DND-41 (cell line): ENCODE results near the gene GRHL3.

ENCODE experiments used
- ATAC-seq: fragments of 200-7000 bp; cut with Tn5 transposase; 3 replicates; pipeline ENCODE4 v1.9.1; 2021; ENCODE audit warnings: low read depth; ENCODE audit not compliant: insufficient read depth
- DNase-seq: peaks from one replicate; pipeline ENCODE4 v3.0.0-alpha.2; 2020
- H2AFZ ChIP-seq: 2 replicates; pipeline ENCODE4 v1.6.0; 2012; ENCODE audit warnings: low read depth, low read length
- H3K27ac ChIP-seq: 2 replicates; pipeline ENCODE4 v1.5.1; 2012; ENCODE audit warnings: low read length, inconsistent platforms
- H3K27me3 ChIP-seq: fragments of 200-600 bp; sonication (generic); 2 replicates; pipeline ENCODE4 v1.6.0; 2012; ENCODE audit warnings: low read length, mild to moderate bottlenecking, inconsistent platforms; ENCODE audit not compliant: insufficient read depth, poor library complexity
- H3K36me3 ChIP-seq: 2 replicates; pipeline ENCODE4 v1.5.1; 2012; ENCODE audit warnings: low read length, inconsistent platforms; ENCODE audit not compliant: insufficient read depth
- H3K4me1 ChIP-seq: 2 replicates; pipeline ENCODE4 v1.5.1; 2012; ENCODE audit warnings: mild to moderate bottlenecking, low read length; ENCODE audit not compliant: insufficient read depth
- H3K4me2 ChIP-seq: 2 replicates; pipeline ENCODE4 v1.6.0; 2012; ENCODE audit warnings: mild to moderate bottlenecking, moderate library complexity, low read length, inconsistent platforms; ENCODE audit not compliant: insufficient read depth
- H3K4me3 ChIP-seq, 2 experiments: fragments of 200-600 bp in 1 of 2; shearing (Covaris generic) in 1 of 2; 2 replicates each; pipeline ENCODE4 v1.5.1; 2012 to 2016; ENCODE audit warnings: inconsistent platforms in 2 of 2, low read length in 2 of 2, mild to moderate bottlenecking in 2 of 2, low read depth in 1 of 2, moderate library complexity in 1 of 2
- H3K79me2 ChIP-seq: 2 replicates; pipeline ENCODE4 v1.6.0; 2012; ENCODE audit warnings: low read length, inconsistent platforms; ENCODE audit not compliant: insufficient read depth
- H3K9ac ChIP-seq: 2 replicates; pipeline ENCODE4 v1.6.0; 2012; ENCODE audit warnings: low read depth, mild to moderate bottlenecking, inconsistent platforms, low read length, moderate library complexity
- H3K9me3 ChIP-seq: 2 replicates; pipeline ENCODE4 v1.5.1; 2012; ENCODE audit warnings: low read length, moderate library complexity, mild to moderate bottlenecking, inconsistent platforms; ENCODE audit not compliant: insufficient read depth, severe bottlenecking
- H4K20me1 ChIP-seq: 2 replicates; pipeline ENCODE4 v1.6.0; 2012; ENCODE audit warnings: low read length; ENCODE audit not compliant: insufficient read depth
- CTCF ChIP-seq: IDR thresholded peaks from 2 replicates; pipeline ENCODE4 v1.5.1; 2012; ENCODE audit warnings: borderline replicate concordance, low read length, moderate library complexity, mild to moderate bottlenecking; ENCODE audit not compliant: poor library complexity, severe bottlenecking; ENCODE audit errors: extremely low read depth
- EZH2 ChIP-seq: IDR thresholded peaks from 3 replicates; pipeline ENCODE4 v1.6.1; 2012; ENCODE audit warnings: borderline replicate concordance, low read depth, mild to moderate bottlenecking, moderate library complexity, low read length, inconsistent platforms; ENCODE audit not compliant: severe bottlenecking

Gene GRHL3

GRCh38 chr1:24386241-24386640, 67.1 kb downstream of the GRHL3 start:
- Histone ChIP-seq H3K4me3 (no peak overlapping the region), H4K20me1 (no peaks in the 10 kb centered on the region), H3K9me3 (no peaks in the 10 kb centered on the region), H2AFZ (no peak overlapping the region), H3K9ac (no peak overlapping the region), H3K4me1 (no peaks in the 10 kb centered on the region), H3K79me2 (no peaks in the 10 kb centered on the region), H3K27ac (no peak overlapping the region), H3K4me2 (no peak overlapping the region), H3K36me3 (no peaks in the 10 kb centered on the region), H3K27me3 (peaks cover 11% of the 10 kb centered on the region)
- no peak for DNase-seq
- no peak for TF ChIP-seq CTCF
- TF ChIP-seq EZH2, result no peak
- no peak for ATAC-seq

GRCh38 chr1:24386931-24387330, 67.8 kb downstream of the GRHL3 start:
- TF ChIP-seq CTCF (no peak), EZH2 (no peak)

GRCh38 chr1:24387636-24388175, 68.5 kb downstream of the GRHL3 start:
- Histone ChIP-seq H3K27ac (no peak overlapping the region), H3K4me2 (no peak overlapping the region), H2AFZ (no peak overlapping the region), H3K9ac (no peak overlapping the region), H3K9me3 (no peaks in the 10 kb centered on the region), H3K36me3 (no peaks in the 10 kb centered on the region), H3K79me2 (no peaks in the 10 kb centered on the region), H3K27me3 (peaks cover 10% of the 10 kb centered on the region), H3K4me3 (no peak overlapping the region), H3K4me1 (no peaks in the 10 kb centered on the region), H4K20me1 (0 out of 2 replicates have a peak, but pooled peaks cover 4% of the 10 kb centered on the region)
- TF ChIP-seq EZH2 (no peak), CTCF (no peak)
- ATAC-seq (no peak), DNase-seq (no peak)

More at GRCh38 chr1:24386931-24387330, 67.8 kb downstream of the GRHL3 start:
- H3K4me3 ChIP-seq, result no peak overlapping the region
- H3K4me1 ChIP-seq, result no peaks in the 10 kb centered on the region
- no peaks in the 10 kb centered on the region for H3K36me3 ChIP-seq
- H3K27ac ChIP-seq, result no peak overlapping the region
- H3K9me3 ChIP-seq, result no peaks in the 10 kb centered on the region
- H2AFZ ChIP-seq, result no peak overlapping the region
- no peak overlapping the region for H3K4me2 ChIP-seq
- ATAC-seq (no peak), DNase-seq (no peak)
- no peaks in the 10 kb centered on the region for H3K79me2 ChIP-seq
- no peak overlapping the region for H3K9ac ChIP-seq
- 0 out of 2 replicates have a peak, but pooled peaks cover 2% of the 10 kb centered on the region for H4K20me1 ChIP-seq
- H3K27me3 ChIP-seq, result peaks cover 11% of the 10 kb centered on the region
